ENCODE results near the gene TPRN. TPM values are rescaled to one million over a fixed set of nuclear protein-coding genes. Genes with fewer than 3 reads are reported as not detected.

The TPRN gene
- total RNA-seq, 1 donor from 2014 or later = 20.7 TPM

DNA sequence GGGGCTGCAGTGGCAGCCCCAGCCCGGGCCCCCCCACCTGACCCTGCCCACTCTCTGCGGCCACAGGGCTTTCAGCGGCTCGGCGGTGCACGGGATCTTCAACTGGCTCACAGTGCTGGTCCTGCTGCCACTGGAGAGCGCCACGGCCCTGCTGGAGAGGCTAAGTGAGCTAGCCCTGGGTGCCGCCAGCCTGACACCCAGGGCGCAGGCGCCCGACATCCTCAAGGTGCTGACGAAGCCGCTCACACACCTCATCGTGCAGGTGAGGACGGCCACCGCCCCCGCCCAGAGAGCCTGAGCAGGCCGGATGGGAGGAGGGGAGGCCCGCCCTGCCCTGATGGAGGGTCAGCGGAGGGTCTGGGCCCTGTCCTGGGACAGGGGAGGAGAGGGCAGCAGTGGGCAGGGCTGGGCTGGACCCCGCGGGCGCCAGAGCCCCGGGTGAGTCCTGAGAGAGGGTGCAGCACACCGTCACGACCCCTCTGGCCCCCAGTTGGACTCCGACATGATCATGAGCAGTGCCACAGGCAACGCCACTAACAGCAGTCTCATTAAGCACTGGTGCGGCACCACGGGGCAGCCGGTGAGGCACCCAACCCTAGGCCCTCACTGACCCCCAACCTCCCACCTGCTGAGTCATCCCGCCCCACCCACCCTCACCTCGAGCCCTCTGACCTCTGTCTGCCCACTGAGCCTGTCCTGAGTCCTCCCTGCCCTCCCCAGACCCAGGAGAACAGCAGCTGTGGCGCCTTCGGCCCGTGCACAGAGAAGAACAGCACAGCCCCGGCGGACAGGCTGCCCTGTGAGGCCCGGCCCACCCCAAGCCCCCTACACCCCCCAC is 32.8 kb upstream of the TPRN start:
- Mint-ChIP-seq H3K9me3 (ENCODE audit: low read depth) (no peaks in the 10 kb centered on the region), H3K4me1 (ENCODE audit: low read depth) (peaks cover 14% of the 10 kb centered on the region), H3K27me3 (no peaks in the 10 kb centered on the region), H3K27ac (no peak overlapping the region), H3K36me3 (ENCODE audit: insufficient read depth) (no peaks in the 10 kb centered on the region), H3K4me3 (ENCODE audit: low read depth) (no peak overlapping the region)
- DNase-seq (ENCODE audit: low spot score, unreplicated experiment) = no peak
- no peak for TF ChIP-seq CTCF (IDR thresholded peaks at IDR 0.05; ENCODE audit: unreplicated experiment)

GRCh38 chr9:137232510-137232909 is 32.0 kb upstream of the TPRN start:
- Mint-ChIP-seq H3K4me1 (ENCODE audit: low read depth) (peaks cover 15% of the 10 kb centered on the region), H3K4me3 (ENCODE audit: low read depth) (no peak overlapping the region), H3K27me3 (no peaks in the 10 kb centered on the region), H3K36me3 (ENCODE audit: insufficient read depth) (no peaks in the 10 kb centered on the region), H3K9me3 (ENCODE audit: low read depth) (no peaks in the 10 kb centered on the region), H3K27ac (no peak overlapping the region)
- DNase-seq (ENCODE audit: low spot score, unreplicated experiment) = no peak
- TF ChIP-seq CTCF (IDR thresholded peaks at IDR 0.05; ENCODE audit: unreplicated experiment) = no peak

DNA sequence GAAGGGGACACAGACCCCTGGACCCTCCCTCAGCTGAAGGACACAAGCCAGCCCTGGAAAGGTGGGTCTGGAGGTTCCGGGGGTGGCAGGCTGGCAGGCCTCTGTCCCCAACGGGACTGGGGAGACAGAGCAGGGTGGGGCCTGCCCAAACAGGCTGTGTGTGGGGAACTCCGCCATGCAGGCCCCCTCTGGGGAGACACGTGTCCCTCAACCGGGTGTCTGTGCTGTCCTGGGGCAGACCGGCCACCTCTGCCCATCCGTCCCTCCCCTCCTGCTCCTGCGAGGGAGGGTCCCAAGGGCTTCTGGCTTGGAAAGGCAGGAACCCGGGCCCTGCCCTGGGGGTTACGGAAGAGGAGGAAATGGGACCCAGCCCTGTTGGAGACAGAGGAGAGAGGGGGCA is 31.6 kb upstream of the TPRN start:
- DNase-seq (ENCODE audit: low spot score, unreplicated experiment) = no peak
- Mint-ChIP-seq H3K9me3 (ENCODE audit: low read depth) (no peaks in the 10 kb centered on the region), H3K27ac (no peak overlapping the region), H3K4me1 (ENCODE audit: low read depth) (peaks cover 17% of the 10 kb centered on the region), H3K36me3 (ENCODE audit: insufficient read depth) (no peaks in the 10 kb centered on the region), H3K27me3 (no peaks in the 10 kb centered on the region), H3K4me3 (ENCODE audit: low read depth) (no peak overlapping the region)
- no peak for TF ChIP-seq CTCF (IDR thresholded peaks at IDR 0.05; ENCODE audit: unreplicated experiment)

DNA sequence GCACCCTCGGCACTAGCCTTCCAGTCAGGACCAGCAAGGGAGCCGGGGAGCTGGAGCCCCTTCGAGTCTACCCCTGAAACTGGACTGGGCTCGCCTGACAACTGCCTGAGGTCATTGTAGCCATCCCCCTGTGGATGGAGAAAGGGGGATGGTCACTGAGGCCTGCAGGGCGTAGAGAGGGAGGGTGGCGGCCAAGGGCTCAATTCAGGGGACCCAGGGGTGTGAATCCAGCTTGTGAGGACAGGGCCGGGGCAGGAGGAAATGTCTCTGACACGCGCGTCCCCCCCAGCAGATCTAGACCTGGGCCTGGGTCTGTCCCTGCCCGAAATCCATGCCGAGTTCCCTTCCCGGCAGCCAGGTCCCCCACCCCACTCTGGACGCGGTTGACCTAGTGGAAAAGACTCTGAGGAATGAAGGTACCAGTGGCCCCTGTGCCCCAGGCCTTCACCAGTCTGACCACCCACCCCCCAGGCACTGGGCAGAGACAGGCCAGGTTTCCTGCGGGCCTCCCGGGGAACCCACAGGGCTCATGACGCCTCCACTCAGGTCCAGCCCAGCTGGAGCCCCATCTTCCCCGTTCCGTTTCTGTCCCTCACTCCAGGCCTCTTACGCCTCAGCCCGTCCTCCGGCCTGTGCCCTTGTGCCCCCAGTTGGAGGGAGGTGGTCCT is 31.0 kb upstream of the TPRN start:
- Mint-ChIP-seq H3K4me3 (ENCODE audit: low read depth) (no peak overlapping the region), H3K4me1 (ENCODE audit: low read depth) (peaks cover 16% of the 10 kb centered on the region), H3K27me3 (no peaks in the 10 kb centered on the region), H3K9me3 (ENCODE audit: low read depth) (no peaks in the 10 kb centered on the region), H3K27ac (no peak overlapping the region), H3K36me3 (ENCODE audit: insufficient read depth) (no peaks in the 10 kb centered on the region)
- DNase-seq (ENCODE audit: low spot score, unreplicated experiment) = no peak
- no peak for TF ChIP-seq CTCF (IDR thresholded peaks at IDR 0.05; ENCODE audit: unreplicated experiment)

DNA sequence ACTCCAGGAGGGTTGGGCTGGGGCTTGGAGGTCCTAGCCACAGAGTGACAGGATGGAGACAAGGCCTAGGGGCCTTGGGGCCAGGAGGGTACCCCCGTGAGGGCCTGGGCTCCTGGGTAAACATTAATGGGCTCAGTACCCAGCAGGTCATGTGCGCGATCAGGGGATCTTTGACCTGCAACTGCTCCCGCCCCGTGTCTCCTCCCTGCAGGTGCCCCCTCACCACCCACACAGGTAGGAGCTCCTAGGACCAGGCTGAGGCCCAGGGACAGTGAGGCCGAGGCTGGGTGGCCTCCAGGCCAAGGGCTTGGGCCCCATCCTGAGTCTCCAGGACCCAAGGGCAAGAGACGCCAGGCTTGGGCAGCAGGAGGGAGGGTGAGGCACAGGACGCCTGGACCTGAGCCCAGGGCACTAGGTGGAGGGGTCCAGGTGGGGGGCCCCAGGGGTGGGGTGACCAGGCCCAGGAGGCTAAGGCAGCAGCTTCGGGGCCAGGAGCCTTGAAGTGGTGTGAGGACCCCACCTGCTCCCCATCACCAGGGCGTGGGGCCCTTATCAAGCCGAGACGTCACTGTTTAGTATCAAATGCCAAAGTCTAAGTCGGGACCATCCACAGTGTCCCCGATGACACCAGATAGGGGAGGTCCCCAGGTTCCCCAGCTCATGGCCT is 30.3 kb upstream of the TPRN start, which contains the start of gene SLC34A3:
SLC34A3 (plus strand) TSS at position 197 of the 667 bp plus-strand sequence. CDS start 802 bp downstream, outside the sequence.
- no peak for DNase-seq (ENCODE audit: low spot score, unreplicated experiment)
- no peaks in the 10 kb centered on the region for H3K9me3 Mint-ChIP-seq (ENCODE audit: low read depth)
- no peaks in the 10 kb centered on the region for H3K36me3 Mint-ChIP-seq (ENCODE audit: insufficient read depth)
- H3K4me1 Mint-ChIP-seq (ENCODE audit: low read depth) = peaks cover 13% of the 10 kb centered on the region
- H3K27me3 Mint-ChIP-seq = no peaks in the 10 kb centered on the region
- H3K4me3 Mint-ChIP-seq (ENCODE audit: low read depth) = no peak within 1 kb of the TSS
- no peak for TF ChIP-seq CTCF (IDR thresholded peaks at IDR 0.05; ENCODE audit: unreplicated experiment)
- H3K27ac Mint-ChIP-seq = no peak within 1 kb of the TSS

All from progenitor cell of endocrine pancreas (in vitro differentiated cells).